22Rv1 (cell line): ENCODE data around the gene C10orf53.
"Not testable (repeated sequence)": the region's sequence is repeated elsewhere in the genome, so short reads cannot be mapped to it uniquely, and the experiment has no call there.

Experiments used
- H3K27ac ChIP-seq: fragments of 450-650 bp; 2 replicates; pipeline ENCODE4 v1.5.1; 2017
- ZFX ChIP-seq: fragments of 450-650 bp; IDR thresholded peaks from 2 replicates; pipeline ENCODE4 v1.6.1; 2017; ENCODE audit warnings: antibody characterized with exemption, borderline replicate concordance
- TF ChIP-seq, protein P1 (sequence below): fragments of 450-650 bp; IDR thresholded peaks from 2 replicates; pipeline ENCODE4 v1.5.1; 2017; ENCODE audit warnings: mild to moderate bottlenecking

The C10orf53 gene

DNA sequence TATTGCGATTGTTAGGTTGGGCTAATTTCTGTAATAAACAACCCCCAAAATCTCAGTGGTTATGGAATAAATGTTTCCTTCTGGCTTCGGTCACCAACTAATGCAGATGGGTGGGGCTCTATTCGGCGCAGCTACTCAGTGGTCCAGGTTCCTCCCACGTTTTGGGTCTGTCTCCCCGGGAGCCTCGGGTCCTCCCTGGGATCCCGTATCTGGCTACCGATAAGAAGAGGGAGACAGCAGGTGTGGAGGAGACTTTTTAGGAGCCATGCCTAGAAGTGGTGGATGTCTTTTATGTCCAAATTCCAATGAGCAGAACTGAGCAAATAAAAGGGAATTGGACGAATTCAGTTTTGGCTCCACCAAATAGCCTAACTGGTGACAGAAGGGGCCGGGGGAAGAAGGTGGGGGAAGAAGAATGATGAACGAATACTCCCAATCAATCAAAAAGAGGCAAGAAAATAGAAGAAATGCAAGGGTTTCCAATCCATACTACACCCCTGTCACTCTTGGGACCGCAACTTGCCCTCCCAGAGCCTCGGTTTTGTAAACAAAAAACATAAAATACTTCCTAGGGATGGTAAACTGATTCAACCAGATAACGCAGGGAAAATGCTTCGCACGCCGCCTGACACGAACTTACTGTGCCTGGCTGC is 498 bp upstream of the C10orf53 start:
- no peak overlapping the region for H3K27ac ChIP-seq
- no peak for TF ChIP-seq ZFX
- TF ChIP-seq, protein P1, sequence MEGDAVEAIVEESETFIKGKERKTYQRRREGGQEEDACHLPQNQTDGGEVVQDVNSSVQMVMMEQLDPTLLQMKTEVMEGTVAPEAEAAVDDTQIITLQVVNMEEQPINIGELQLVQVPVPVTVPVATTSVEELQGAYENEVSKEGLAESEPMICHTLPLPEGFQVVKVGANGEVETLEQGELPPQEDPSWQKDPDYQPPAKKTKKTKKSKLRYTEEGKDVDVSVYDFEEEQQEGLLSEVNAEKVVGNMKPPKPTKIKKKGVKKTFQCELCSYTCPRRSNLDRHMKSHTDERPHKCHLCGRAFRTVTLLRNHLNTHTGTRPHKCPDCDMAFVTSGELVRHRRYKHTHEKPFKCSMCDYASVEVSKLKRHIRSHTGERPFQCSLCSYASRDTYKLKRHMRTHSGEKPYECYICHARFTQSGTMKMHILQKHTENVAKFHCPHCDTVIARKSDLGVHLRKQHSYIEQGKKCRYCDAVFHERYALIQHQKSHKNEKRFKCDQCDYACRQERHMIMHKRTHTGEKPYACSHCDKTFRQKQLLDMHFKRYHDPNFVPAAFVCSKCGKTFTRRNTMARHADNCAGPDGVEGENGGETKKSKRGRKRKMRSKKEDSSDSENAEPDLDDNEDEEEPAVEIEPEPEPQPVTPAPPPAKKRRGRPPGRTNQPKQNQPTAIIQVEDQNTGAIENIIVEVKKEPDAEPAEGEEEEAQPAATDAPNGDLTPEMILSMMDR = no peak

- not testable (repeated sequence) for H3K27ac ChIP-seq
Observed at GRCh38 chr10:49682449-49682848, 3.0 kb downstream of the C10orf53 start.

- TF ChIP-seq, protein P1 = no peak
- no peak for TF ChIP-seq ZFX
- no peak overlapping the region for H3K27ac ChIP-seq
Observed at GRCh38 chr10:49682879-49683278, 3.4 kb downstream of the C10orf53 start.

DNA sequence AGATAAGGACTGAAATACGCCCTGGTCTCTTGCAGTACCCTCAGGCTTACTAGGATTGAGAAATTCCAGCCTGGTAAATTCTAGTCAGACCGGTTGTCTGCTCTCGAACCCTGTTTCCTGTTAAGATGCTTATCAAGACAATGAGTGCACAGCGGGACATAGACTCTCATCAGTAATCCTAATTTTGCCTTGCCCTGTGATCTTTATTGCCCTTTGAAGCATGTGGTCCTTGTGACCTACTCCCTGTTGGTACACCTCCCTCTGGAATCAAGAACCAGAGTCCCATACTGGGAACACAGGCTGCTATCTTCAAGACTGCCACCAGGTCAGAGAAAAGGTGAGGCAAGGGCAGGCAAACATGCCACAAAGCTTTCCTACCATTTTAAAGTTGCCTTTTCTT is 7.2 kb downstream of the C10orf53 start:
- no peak for TF ChIP-seq ZFX
- TF ChIP-seq, protein P1 = no peak

DNA sequence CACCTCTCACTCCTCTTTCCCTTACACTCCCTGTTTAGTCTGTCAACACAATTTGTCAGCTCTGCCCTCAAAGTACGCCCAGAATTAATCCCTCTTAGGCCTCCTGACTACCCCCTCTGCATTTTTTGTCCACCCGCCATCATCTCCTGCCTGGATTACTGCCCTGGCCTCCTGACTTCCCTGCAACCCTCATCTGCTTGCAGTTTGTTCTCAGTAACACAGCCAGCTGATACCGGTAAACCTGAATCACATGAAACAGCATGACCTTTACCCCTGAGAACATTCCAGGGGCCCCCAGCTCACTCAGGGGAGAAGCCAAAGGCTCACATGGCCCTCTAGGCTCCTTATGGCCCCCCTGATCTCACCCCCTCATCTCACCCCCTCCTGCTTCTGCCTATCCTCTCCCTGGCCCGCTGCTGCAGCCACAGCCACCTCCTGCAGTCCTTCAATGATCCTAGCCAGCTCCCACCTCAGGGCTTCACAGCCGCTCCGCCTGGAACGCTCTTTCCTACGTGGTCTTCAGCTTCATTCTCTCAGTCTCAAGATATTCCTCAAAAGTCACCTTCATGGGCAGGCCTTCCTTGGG is 8.9 kb downstream of the C10orf53 start:
- TF ChIP-seq, protein P1 = no peak
- TF ChIP-seq ZFX = no peak

More for the DNA sequence above, 7.2 kb downstream of the C10orf53 start:
- no peak overlapping the region for H3K27ac ChIP-seq

GRCh38 chr10:49688920-49689319 is 9.5 kb downstream of the C10orf53 start:
- H3K27ac ChIP-seq = no peak overlapping the region
- TF ChIP-seq ZFX = no peak
- TF ChIP-seq, protein P1 = no peak

More for the DNA sequence above, 8.9 kb downstream of the C10orf53 start:
- H3K27ac ChIP-seq = no peak overlapping the region

GRCh38 chr10:49689882-49690510 is 10.5 kb downstream of the C10orf53 start:
- TF ChIP-seq, protein P1 = no peak
- TF ChIP-seq ZFX = no peak
- H3K27ac ChIP-seq = no peak overlapping the region
